Activated effector memory CD4-positive, alpha-beta T cell treated with Interleukin-2 at 50 U/mL for 16 hours (primary cell): ENCODE data around the gene ZNF385A.

Source experiments
- DNase-seq: peaks from one replicate; pipeline ENCODE4 v3.0.0-alpha.2; 2020

ZNF385A gene, protein sequence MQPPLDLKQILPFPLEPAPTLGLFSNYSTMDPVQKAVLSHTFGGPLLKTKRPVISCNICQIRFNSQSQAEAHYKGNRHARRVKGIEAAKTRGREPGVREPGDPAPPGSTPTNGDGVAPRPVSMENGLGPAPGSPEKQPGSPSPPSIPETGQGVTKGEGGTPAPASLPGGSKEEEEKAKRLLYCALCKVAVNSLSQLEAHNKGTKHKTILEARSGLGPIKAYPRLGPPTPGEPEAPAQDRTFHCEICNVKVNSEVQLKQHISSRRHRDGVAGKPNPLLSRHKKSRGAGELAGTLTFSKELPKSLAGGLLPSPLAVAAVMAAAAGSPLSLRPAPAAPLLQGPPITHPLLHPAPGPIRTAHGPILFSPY

DNA sequence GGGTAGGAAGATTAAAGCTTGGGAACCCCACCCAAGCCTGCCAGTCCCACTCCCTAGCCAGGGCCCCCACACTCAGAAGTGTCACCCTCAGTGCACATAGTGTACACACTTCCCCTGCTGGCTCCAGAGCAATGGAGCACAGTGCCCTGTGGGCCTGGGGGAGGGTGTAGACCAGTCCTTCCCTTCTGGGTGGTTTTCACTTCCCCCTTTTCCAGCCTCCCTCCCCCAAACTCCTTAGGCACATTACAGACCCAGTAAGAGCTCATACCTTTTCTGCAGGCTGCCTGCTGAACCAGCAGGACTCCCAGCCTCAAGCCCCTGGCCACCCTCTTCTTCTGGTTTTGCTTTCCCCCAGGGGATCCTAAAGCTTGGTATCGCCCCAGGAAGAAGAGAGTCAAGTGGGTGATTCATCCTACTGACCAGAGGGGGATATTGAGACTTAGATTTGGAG, at the start of gene ZNF385A:
Gene ZNF385A, minus strand, starts transcription at position 143 of the 451 bp plus-strand sequence. CDS start 219 bp downstream, outside the sequence.
- DNase-seq: no peak

DNA sequence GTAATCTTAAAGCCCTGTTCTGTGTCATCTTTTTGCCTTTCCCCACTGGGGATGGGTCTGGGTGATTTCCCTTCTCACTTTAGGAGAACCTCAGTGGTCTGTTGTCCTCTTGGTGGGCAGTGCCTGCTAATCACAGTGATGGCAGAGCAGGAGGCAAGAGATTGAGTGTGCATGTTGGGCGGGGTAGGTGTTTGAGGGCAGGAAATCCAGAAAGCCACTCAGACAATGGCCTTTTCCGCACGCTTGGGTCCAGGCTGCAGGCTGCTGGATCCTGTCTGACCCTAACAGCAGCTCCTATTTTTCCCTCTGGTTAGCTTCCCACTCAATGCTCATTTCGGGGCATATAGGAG, 48.3 kb upstream of the ZNF385A start:
- no peak for DNase-seq

DNA sequence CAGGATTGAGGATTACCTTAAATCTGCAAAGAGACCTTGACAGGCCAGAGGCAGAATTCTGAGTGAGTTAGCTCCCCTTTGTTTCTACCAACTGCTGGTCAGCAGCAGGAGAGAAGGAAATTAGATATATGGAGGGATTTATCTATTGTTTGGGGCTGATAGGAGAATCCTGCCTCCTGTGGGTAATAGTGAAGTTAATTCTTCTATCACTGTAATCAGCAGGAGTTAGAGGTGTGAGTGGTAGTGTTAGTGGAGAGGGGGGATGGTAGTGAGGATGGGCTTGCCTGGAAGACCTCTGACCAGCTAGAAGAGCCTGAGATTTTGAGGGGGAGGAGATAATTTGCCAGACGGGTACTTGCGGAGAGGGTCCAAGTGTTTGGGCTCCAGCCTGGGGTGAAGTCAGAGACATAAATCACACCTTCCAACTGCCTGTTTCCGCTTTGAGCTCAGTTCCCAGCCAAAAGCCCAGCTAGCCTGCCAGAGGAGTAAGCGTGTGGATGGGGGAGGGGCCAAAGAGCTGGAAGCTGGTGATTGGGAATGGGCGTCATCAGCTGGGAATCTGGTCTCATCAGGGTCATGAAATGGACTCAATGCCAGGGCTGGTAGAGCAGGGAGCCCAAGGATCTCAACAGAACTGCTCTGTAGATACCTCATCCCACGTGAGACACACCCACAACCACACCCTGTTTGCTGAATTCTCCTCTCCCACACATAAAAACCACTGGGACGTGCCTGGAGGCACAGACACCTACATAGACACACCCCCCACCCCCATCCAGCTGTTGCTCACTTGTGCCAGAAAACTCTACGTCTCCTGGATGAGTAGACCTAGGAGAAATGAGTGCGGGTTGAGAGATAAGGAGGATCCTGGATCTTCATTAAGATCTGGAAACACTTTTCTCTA, 47.6 kb upstream of the ZNF385A start:
- DNase-seq: no peak

DNA sequence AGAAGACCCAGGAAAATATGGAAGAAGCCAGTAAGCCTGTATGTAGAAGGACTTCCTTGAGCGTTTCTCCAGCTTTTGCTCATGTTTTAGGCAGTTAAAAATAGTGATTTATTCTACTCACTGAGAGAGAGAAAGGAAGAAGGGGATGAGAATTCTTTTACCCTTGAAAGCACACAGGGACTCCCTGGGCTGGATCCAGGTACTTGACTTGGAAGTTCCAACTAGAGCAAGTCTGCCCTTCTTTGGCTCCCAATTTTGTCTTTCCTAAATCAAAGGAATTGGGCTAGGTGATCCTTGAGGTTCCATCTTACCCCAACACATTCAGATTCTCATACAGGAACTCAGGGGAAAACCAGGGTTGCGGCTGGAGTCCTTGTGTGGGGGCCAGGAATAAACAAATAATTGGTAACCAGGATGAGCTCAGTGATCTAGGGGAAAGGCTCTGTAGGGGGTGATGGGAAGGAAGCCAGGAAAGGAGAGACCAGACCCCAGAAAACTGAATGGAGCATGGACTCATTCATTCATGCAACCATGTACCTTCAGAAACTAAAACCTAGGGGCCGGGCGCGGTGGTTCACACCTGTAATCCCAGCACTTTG, 46.0 kb upstream of the ZNF385A start:
- no peak for DNase-seq

DNA sequence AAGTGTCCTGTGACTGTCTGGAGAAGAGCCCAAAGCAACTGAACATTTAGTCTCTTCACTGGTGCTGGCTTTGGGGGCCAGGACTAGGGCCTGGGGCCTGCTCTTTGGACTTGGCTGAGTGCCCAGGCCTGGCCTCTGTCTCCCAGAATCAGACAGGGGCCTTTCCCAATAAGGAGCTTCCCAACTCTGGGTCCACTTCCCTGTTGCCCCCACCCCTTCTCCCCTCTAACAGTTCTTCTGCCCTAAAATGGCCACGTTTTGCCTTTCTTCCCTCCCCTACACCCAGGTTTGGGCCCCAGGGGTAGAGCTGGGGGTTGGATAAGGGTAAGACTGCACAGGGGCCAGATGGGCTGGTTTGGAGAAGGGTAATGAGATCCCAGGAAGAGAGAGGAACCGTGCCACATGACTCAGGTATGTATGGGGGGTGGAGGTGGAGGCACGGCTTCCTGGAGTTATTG, 44.5 kb upstream of the ZNF385A start:
- DNase-seq: no peak

DNA sequence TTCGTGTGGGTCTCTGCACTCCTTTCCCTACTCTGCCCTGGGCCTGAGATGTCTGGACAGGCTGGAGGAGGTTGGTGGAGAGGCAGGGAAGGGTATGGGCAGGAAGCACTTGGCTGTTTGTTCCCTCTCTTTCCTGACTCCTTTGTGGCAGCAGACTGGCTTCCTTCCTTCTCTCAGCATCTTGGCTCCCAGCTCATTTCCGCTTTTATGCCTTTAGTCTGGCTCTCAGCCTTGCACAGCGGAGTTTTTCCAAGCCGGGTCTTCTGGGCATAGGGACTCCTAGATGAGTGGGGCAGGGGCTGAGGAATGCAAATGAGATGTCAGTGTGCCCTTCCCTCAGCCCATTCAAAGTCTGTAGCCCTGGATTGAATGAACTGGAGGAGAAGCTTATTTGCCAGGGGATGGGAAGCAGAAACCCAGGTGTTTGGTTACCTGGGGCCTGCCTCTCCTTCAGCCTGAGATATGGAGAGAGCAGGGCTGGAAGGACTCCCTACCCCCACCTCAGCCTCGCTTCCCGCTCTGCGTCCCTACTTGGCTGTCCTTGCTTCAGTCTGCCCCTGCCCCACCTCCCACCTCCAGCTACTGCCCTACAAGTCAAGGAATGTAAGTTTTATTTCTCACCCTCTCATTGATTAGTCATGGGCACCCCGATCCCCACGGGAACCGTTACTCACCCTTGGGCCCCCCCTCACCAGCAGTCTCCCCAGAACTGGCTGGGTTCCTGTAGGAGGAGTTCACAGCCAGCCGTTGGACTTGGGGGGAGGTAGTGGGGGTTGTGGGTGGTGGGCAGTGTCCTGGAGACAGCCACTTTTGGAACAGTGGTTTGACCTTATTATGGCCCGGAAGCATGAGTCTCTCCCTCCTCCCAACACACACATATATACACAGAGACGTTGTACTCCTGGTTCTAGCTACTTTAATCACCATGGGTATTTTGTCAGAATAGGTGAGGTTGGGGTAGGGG, 43.8 kb upstream of the ZNF385A start:
- no peak for DNase-seq

DNA sequence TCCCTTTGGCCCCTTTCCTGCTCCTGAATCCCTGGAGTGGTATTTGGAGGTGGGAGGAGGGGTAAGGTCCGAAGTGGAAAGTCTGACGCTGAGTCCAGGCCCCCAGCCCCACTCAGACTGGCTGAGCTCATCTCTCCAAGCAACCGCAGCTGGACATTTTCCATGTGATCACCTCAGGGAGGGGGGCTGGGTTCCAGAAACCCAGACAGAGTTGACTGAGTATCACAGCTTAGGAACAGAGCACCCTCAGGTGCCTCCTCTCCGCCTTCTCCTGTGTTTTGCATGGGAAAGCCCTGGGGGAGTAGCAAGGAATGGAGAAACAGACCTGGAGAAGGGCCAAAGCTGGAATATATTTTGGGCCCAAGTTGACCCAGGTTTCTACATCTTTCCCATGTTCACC, 42.6 kb upstream of the ZNF385A start:
- DNase-seq: no peak

DNA sequence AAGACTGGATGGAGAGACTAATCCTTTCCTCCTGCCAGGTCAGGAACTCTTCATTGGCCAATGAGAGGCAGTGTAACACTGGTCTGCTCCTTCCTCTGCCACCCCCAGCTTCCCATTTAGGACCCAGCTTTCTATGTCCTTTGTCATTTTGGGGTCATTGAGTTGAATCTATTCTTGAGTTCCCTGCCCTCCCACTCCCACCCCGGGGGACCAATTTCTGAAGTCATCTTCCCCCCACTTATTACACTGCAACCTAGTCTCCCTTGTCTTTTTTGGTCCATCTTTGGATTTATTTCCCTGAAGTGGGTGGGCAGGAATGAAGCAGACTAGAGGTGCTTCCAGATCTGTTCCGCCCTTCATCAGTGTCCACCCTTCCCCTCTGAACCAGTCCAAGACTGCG, 42.2 kb upstream of the ZNF385A start:
- no peak for DNase-seq

DNA sequence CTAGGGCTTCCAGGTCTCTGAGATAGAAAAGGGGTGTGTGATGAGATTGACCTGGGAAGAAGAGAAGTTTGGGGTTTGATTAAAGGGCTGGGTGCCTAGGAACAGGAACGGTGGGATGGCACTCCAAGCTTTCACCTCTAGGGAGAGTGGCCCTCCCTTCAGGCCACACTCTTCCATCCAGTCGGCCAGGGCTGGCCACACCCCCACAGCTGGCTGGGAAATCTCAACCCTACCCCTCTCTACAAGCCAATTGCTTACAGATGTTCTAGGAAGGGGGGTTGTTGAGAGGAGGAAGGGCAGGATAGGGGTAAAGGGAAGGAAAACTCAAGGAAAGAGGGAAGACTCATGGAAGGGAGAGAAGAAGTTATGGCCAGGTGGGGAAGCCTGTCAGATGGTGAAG, 41.2 kb upstream of the ZNF385A start:
- DNase-seq: no peak

DNA sequence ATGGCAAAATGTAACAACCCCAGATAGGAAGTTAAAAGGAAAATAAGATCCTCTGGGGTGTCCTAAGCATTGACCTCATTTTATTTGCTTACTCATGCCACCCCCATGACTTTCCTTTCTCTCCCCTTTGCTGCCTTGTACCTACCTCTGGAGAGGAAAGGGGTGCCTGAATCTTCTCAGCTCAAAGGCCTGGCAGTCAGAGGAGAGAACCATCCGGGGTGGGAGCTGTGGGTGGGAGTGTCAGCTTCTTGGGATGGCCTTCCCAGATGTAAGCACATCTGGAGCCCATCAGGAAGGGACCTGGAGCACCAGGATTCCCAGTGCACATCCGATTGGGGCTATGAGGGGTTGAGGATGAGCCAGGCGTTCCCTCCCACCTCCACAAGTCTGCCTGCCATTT, 39.7 kb upstream of the ZNF385A start:
- DNase-seq: no peak

DNA sequence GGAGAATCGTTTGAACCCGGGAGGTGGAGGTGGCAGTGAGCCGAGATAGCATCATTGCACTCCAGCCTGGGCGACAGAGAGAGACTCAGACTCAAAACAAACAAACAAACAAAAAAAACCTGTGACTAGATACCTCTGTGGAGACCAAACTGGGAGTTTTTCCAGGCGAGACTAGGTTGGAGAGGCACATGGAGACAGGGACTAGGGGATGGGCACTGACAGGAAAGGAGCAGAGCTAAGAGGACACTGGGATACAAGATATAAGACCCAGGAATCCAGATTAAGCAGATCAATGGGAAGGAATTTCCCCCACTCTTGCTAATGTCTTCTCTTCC, 39.2 kb upstream of the ZNF385A start:
- no peak for DNase-seq

DNA sequence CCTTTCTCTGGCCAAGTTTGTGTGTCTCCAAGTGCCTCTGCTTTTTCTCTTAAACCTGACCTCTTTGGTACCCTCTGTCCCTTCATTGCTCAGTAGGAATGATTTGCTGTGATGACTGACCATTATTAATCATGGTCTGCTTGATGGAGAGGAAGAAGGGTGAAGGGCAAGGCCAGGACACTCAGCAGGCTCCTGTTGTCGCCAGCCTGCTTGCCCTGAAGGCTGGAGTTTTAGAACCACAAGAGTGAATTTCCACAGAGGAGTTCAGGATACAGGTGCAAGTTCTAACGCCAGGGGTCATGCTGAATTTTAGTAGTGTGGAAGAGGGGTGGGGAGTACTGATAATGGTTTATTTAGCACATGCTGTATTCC, 37.3 kb upstream of the ZNF385A start:
- no peak for DNase-seq

DNA sequence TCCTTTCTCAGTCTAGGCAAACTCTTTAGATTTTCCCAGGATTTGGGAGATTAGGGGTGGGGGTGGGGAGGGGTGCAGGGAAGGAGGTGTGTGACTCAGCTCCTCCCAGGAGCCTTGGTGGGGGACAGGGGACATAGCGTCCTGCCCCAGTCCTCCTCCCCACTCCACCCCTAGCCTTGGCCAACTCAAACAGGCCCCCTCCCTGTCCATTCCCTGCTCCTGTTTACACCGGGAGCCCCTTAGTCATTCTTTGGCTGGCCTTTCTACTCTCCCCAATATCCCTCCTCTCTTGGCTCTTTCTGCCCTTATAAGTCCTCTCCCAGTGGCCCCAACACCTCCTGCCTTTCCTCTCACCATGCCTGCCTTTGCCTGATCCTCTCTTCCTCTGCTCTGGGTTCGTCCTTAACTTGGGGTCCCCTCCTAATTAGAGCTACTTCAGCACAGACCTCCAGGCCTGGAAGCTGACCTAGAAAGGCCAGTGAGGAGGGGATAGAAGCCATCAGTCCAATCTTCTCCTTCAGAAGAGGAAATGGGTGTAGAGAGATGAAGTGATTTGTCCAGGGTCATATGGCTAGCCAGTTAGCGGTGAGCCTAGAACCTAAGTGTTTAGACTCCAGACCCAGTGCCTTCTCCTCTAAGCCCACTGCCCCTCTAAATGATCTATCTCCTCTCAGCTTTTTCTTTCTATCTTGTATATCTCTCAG, 36.8 kb upstream of the ZNF385A start:
- DNase-seq: no peak

DNA sequence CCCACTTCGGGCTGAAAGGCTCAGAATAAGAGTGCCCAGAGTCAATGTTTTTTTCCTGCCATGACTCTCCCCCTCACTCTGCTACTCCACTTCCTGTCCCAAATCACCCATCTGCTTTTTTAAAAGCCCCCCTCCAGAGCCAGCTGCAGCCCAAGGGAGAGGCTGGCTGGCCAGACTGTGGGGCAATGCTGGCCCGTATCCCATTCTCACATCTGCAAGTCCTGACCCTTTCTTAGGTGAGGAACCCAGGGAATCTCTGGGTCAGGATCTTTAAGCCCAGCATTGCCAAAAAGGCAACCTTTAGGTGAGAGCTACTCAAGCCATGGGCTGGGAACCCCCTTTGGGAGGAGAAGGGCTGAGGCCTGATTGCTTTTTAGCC, 36.2 kb upstream of the ZNF385A start:
- DNase-seq: no peak

DNA sequence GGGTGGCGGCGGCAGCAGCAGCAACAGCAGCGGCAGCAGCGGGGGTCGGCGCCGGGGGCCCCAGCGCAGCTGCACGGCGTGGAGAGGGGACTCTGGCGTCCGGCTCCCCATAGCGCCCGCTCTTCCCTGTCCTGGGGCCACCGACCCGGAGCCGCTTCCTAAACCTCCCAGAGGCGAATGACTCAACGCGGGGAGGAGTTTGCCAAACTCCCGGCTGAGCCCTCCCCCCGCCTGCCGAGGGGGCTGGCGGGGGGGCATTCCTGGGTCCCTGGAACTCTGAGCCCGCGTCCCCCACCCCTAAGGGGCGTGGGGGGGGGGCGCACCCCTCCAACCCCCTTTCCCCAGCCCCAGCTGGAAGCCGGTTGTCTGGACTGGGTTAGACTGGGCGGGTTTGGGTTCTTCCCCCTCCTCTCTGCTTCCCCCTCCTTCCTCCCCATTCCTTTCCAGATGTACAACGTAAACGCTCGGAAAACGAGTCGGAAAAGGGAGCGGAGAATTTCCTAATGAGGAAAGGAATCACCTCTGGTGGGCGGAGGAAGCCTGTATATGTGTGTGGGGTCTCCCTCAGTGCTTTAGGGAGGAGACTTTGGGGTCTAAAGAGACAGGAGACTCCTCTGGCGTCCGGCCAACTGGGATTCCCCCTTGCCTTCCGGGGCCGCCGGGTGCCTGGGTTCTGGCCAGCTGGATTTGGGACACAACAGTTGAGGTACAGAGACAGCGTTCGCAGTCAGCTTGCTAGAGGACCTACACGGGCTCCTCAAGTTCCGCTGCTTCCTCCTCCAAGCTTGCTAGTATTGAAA, 34.8 kb upstream of the ZNF385A start, which contains the start of gene ITGA5:
Gene ITGA5, minus strand, starts transcription at position 179 of the 800 bp plus-strand sequence. Its CDS starts 68 bp downstream, at position 111.
- DNase-seq: no peak

DNA sequence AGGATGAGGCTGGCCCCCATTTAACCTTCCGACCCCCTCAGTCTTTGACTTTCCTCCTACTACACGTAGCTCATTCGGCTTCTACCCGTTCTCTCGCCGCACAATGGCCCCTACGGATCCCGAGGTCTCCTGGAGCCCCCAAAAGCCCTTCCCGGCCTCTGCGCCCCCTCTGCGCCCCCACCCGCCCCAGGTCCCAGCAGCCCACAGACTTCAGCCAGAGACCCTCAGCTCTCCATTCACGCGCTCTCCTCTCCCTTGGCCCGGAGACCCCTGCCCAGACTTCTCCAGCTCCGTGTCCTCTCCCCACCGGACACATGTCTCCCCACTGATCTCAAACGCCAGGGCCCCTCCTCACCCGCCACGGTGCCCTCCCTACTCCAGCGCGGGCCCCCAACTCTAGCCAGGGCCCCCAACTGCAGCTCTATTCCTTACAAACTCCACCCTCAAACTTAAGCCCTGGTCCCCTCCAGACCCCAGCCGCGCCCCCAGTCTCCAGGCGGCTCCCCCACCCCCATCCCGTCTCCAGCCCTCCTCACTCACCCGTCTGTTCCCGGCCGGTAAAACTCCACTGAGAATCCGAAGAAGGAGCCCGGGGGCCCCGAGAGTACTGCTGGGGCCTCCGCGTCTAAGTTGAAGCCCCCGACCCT, 34.0 kb upstream of the ZNF385A start:
- no peak for DNase-seq

DNA sequence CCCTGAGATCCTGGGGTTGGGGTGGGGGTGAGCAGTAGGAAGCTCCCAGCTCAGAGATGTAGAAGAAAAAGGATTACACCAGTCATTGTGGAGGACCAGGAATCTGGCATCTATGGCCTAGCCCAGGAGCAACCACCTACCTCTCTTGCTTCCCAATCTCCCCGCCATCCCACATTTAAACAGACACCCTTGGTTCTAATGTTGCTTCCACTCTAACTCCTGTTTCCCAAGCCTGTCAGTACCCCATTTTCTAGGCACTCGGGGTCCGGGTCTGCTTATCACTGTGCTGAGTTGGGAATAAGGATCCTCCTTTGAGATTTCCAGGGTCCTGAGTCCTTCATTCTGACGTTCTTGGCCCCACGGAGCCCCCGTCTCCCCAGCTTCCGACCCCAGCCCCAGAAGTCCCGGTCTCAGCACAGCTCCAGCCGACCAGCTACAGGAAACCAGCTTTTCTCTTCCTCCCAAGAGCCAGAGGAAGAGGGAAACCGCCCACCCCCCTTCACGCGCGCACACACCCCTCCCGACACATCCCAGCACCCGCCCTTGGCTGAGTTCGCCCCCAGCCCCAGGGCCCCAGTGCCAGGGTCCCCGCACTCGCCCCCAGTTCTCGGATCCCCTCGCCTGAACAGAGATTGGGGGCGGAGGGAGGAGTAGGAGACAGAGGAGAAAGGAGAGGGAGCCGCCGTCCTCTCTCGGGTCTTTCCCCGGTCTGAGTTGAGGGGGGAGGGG, 33.3 kb upstream of the ZNF385A start:
- DNase-seq: no peak

DNA sequence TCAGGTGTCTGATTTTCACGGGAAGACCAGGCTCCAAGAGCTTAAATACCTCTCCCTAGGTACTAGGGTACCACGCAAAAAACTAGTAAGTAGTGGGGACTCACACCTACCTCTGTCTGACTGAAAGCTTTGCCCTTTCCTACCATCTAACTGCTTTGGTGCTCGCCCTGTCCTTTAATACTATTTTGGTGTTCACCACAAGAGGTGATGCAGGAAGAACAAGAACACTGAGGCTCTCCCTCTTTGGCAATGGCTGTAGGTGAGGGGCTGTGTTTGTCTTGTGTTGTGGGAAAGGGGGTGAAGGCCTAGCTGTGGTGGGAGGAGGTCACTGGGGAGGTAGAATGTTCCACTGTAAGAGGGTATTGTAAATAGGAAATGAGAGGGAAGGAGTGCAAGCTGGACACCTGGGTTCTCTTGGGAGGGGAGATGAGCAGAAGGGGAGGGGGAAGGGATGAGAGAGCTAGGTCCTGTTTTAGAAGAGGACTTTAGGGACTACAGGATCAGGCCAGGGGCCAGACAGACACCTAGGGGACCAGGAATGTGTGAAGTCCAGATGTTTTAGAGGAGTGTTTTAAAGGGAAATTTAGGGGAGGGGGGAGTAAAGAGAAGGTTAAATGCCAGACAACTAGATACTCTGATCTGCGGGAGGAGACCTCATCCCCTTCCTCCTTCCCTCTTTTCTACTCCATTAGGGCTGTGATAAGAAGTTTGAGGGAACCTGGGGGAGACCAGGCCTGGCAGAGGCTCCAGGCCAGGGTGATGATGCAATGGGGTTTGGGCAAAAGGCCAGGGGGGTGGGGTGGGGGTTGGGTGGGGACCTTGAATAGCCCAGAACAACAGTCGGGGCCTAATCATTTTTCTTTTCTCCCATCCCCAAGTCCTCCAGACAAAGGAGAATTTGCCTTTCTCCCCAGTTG, 32.4 kb upstream of the ZNF385A start:
- DNase-seq: no peak
